GM12878 (cell line): ENCODE results near the gene ZNF365.

Experiments
- CEBPB ChIP-seq, 2 experiments: fragments of 150-350 bp in 1 of 2; IDR thresholded peaks; 2 replicates each; pipeline ENCODE4 v1.6.1; 2012 to 2014; ENCODE audit warnings: low read depth in 2 of 2, low read length in 2 of 2, borderline replicate concordance in 1 of 2, inconsistent platforms in 1 of 2
- EZH2 ChIP-seq: IDR thresholded peaks from 2 replicates; pipeline ENCODE4 v1.6.1; 2012; ENCODE audit warnings: low read depth, mild to moderate bottlenecking, control low read depth, inconsistent platforms, low read length, borderline replicate concordance; ENCODE audit not compliant: control insufficient read depth
- HCFC1 ChIP-seq: fragments of 150-350 bp; IDR thresholded peaks from 2 replicates; pipeline ENCODE4 v1.6.1; 2014; ENCODE audit warnings: low read length
- PML ChIP-seq: IDR thresholded peaks from 2 replicates; pipeline ENCODE4 v1.6.1; 2012; ENCODE audit warnings: low read length, inconsistent platforms
- POLR2AphosphoS5 ChIP-seq: IDR thresholded peaks from 2 replicates; pipeline ENCODE4 v1.6.1; 2011; ENCODE audit warnings: mild to moderate bottlenecking, low read length, inconsistent platforms
- RBBP5 ChIP-seq: fragments of 200-600 bp; sonication (generic); conservative IDR thresholded peaks from 2 replicates; pipeline ENCODE4 v1.6.1; 2016
- RCOR1 ChIP-seq: conservative IDR thresholded peaks from 2 replicates; pipeline ENCODE4 v1.6.1; 2012; ENCODE audit warnings: low read depth, low read length, improper control_type of control experiment
- USF1 ChIP-seq: IDR thresholded peaks from 2 replicates; pipeline ENCODE4 v1.6.1; 2011; ENCODE audit warnings: borderline replicate concordance, low read depth, mild to moderate bottlenecking, moderate library complexity, mixed read lengths, low read length; ENCODE audit not compliant: insufficient read depth; ENCODE audit errors: extremely low read length
- ZSCAN29 ChIP-seq: fragments of 450-650 bp; IDR thresholded peaks from 2 replicates; pipeline ENCODE4 v1.6.1; 2017; ENCODE audit warnings: mild to moderate bottlenecking, moderate library complexity
- TF ChIP-seq, protein P1 (sequence below), 3 experiments: IDR thresholded peaks in 2 of 3; conservative IDR thresholded peaks in 1 of 3; 2 replicates each; pipeline ENCODE4 v1.5.1; 2011; ENCODE audit warnings: low read depth in 3 of 3, low read length in 3 of 3, mild to moderate bottlenecking in 3 of 3, control low read depth in 2 of 3, moderate library complexity in 2 of 3, inconsistent platforms in 1 of 3, mixed read lengths in 1 of 3; ENCODE audit not compliant: control insufficient read depth in 2 of 3, insufficient read depth in 1 of 3; ENCODE audit errors: extremely low read depth in 1 of 3

GRCh38 chr10:62446627-62447026 is 72.5 kb downstream of the ZNF365 start:
- no peak for TF ChIP-seq EZH2
- TF ChIP-seq USF1, result no peak
- no peak for TF ChIP-seq RBBP5
- no peak for TF ChIP-seq PML
- no peak for TF ChIP-seq CEBPB (IDR thresholded peaks at IDR 0.05; ENCODE audit: borderline replicate concordance in 1 of 2, low read depth in 2 of 2, low read length in 2 of 2)
- no peak for TF ChIP-seq HCFC1
- TF ChIP-seq, protein P1, sequence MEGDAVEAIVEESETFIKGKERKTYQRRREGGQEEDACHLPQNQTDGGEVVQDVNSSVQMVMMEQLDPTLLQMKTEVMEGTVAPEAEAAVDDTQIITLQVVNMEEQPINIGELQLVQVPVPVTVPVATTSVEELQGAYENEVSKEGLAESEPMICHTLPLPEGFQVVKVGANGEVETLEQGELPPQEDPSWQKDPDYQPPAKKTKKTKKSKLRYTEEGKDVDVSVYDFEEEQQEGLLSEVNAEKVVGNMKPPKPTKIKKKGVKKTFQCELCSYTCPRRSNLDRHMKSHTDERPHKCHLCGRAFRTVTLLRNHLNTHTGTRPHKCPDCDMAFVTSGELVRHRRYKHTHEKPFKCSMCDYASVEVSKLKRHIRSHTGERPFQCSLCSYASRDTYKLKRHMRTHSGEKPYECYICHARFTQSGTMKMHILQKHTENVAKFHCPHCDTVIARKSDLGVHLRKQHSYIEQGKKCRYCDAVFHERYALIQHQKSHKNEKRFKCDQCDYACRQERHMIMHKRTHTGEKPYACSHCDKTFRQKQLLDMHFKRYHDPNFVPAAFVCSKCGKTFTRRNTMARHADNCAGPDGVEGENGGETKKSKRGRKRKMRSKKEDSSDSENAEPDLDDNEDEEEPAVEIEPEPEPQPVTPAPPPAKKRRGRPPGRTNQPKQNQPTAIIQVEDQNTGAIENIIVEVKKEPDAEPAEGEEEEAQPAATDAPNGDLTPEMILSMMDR (IDR thresholded peaks at IDR 0.05 in 2 of 3, conservative IDR thresholded peaks at IDR 0.05 in 1 of 3; ENCODE audit: control insufficient read depth in 2 of 3, extremely low read depth in 1 of 3, insufficient read depth in 1 of 3, low read depth in 3 of 3, low read length in 3 of 3), result no peak
- TF ChIP-seq ZSCAN29, result no peak
- no peak for TF ChIP-seq POLR2AphosphoS5
- TF ChIP-seq RCOR1, result no peak
